Smooth muscle cell (in vitro differentiated cells): ENCODE results near the gene LACTBL1. TPM values are rescaled to one million over a fixed set of nuclear protein-coding genes. Genes with fewer than 3 reads are reported as not detected.

Source experiments
- DNase-seq: peaks from one replicate; lab custom pipeline; 2025; ENCODE audit not compliant: unreplicated experiment; lab: John Stamatoyannopoulos, UW
- H2AFZ ChIP-seq: fragments of 200-600 bp; sonication (generic); 2 replicates; pipeline ENCODE4 v1.6.0; 2016; ENCODE audit warnings: antibody characterized with exemption, low read depth, mild to moderate bottlenecking
- H3F3A ChIP-seq: fragments of 200-600 bp; sonication (generic); 2 replicates; pipeline ENCODE4 v1.6.0; 2017; ENCODE audit warnings: antibody characterized with exemption, low read depth
- H3K27ac ChIP-seq: fragments of 200-600 bp; sonication (generic); 2 replicates; pipeline ENCODE4 v1.5.1; 2016; ENCODE audit warnings: low read depth, mild to moderate bottlenecking
- H3K27me3 ChIP-seq: fragments of 200-600 bp; sonication (generic); 2 replicates; pipeline ENCODE4 v1.6.1; 2016; ENCODE audit warnings: low read depth, mild to moderate bottlenecking
- H3K36me3 ChIP-seq: fragments of 200-600 bp; sonication (generic); 2 replicates; pipeline ENCODE4 v1.5.1; 2016; ENCODE audit warnings: low read depth
- H3K4me1 ChIP-seq: fragments of 200-600 bp; sonication (generic); 2 replicates; pipeline ENCODE4 v1.5.1; 2016; ENCODE audit warnings: low read depth
- H3K4me2 ChIP-seq: fragments of 200-600 bp; sonication (generic); 2 replicates; pipeline ENCODE4 v1.6.0; 2016; ENCODE audit warnings: mild to moderate bottlenecking
- H3K4me3 ChIP-seq: fragments of 200-600 bp; sonication (generic); 2 replicates; pipeline ENCODE4 v1.5.1; 2016; ENCODE audit warnings: mild to moderate bottlenecking
- H3K79me2 ChIP-seq: fragments of 200-600 bp; sonication (generic); 2 replicates; pipeline ENCODE4 v1.6.0; 2016; ENCODE audit warnings: low read depth, mild to moderate bottlenecking
- H3K9ac ChIP-seq: fragments of 200-600 bp; sonication (generic); 2 replicates; pipeline ENCODE4 v1.6.0; 2016; ENCODE audit warnings: low read depth
- H3K9me3 ChIP-seq: fragments of 200-600 bp; sonication (generic); replicated peaks from 2 replicates; pipeline ENCODE4 v1.5.1; 2016; ENCODE audit warnings: low read depth
- H4K20me1 ChIP-seq: fragments of 200-600 bp; sonication (generic); 2 replicates; pipeline ENCODE4 v1.6.0; 2016; ENCODE audit warnings: low read depth
- WGBS: methylation state at CpG from one replicate; pipeline ENCODE4 v1.1.7; 2016; ENCODE audit warnings: low lambda C conversion rate; 5-methylcytosine and 5-hydroxymethylcytosine counted together
- polyA plus RNA-seq: library from polyadenylated mRNA; unstranded; fragments of >200 nt; fragmentation: Nextera tagmentation; extraction: Ambion mirVana; gene quantifications from 2 replicates; pipeline ENCODE4 v1.2.1, GENCODE V29; 2016
- total RNA-seq: library from RNA; depleted of rRNA; stranded (reverse); fragments of >200 nt; gene quantifications from 2 replicates; pipeline ENCODE4 v1.2.3, GENCODE V29; 2014
- TF ChIP-seq, protein P1 (sequence below): fragments of 200-600 bp; sonication (generic); IDR thresholded peaks from 2 replicates; pipeline ENCODE4 v1.5.1; 2017; ENCODE audit warnings: borderline replicate concordance, mild to moderate bottlenecking, antibody characterized with exemption; ENCODE audit not compliant: insufficient read depth, poor library complexity, severe bottlenecking

Gene LACTBL1
- total and polyA plus RNA-seq, 2 experiments from 2014 or later = not detected

DNA sequence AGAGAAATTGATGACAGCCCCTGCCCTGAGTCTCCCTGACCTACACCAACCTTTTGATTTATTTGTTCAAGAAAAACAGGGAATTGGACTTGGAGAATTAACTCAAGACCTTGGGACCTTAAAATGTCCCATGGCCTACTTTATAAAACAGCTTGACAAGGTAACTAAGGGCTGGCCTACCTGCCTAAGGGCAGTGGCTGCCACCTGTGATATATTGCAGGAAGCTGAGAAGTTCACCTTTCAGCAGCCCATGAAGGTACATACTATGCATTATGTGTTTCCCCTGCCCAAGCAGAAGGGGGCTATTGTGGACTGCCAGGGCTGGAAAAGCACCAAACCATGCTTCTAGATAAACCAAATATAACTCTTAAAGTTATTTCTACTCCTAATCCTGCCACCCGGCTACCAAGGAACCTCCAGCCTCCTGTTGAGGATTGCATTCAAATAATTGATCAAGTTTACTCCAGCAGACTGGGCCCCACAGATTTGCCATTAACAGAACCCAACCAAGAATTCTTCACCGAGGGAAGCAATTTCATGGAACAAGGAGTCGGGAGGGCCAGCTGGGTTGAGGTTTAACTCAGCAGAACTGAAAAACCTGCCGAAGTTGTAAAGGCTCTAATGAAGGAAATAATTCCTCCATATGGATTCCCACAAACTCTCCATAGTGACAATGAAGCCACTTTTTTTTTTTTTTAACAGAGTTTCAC lies 28.2 kb downstream of the LACTBL1 start:
- Histone ChIP-seq H3F3A (no peaks in the 10 kb centered on the region), H3K27me3 (peaks cover 26% of the 10 kb centered on the region), H3K4me3 (no peak overlapping the region), H3K79me2 (no peaks in the 10 kb centered on the region), H3K9ac (no peak overlapping the region), H3K4me2 (no peak overlapping the region), H2AFZ (no peak overlapping the region), H3K9me3 (no peaks in the 10 kb centered on the region), H3K27ac (no peak overlapping the region), H3K36me3 (no peaks in the 10 kb centered on the region), H3K4me1 (no peaks in the 10 kb centered on the region), H4K20me1 (no peaks in the 10 kb centered on the region)
- DNase-seq = no peak
- 86% methylated on average over 4 of the region's 4 CpGs for WGBS
- TF ChIP-seq, protein P1, sequence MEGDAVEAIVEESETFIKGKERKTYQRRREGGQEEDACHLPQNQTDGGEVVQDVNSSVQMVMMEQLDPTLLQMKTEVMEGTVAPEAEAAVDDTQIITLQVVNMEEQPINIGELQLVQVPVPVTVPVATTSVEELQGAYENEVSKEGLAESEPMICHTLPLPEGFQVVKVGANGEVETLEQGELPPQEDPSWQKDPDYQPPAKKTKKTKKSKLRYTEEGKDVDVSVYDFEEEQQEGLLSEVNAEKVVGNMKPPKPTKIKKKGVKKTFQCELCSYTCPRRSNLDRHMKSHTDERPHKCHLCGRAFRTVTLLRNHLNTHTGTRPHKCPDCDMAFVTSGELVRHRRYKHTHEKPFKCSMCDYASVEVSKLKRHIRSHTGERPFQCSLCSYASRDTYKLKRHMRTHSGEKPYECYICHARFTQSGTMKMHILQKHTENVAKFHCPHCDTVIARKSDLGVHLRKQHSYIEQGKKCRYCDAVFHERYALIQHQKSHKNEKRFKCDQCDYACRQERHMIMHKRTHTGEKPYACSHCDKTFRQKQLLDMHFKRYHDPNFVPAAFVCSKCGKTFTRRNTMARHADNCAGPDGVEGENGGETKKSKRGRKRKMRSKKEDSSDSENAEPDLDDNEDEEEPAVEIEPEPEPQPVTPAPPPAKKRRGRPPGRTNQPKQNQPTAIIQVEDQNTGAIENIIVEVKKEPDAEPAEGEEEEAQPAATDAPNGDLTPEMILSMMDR = no peak

DNA sequence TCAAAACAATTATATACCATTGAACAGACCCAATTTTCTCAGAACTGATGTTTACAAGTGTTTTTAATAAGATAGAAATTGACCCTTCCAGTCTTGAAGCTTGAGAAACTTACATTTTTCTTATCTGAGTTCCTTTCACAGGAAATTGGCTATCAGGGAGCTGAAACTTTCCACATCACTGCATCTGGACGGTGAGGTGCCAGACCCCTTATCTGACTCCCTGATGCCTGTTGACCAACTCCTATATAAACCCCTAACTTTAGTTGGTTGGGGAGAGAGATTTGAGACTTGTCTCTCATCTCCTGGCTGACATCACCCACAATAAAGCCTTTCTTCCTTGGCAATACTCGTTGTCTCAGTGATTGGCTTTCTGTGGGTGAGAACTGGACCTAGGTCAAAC lies 31.4 kb downstream of the LACTBL1 start:
- Histone ChIP-seq H3K79me2 (no peaks in the 10 kb centered on the region), H3F3A (no peaks in the 10 kb centered on the region), H4K20me1 (no peaks in the 10 kb centered on the region), H3K9me3 (no peaks in the 10 kb centered on the region), H2AFZ (no peak overlapping the region), H3K4me1 (no peaks in the 10 kb centered on the region), H3K9ac (no peak overlapping the region), H3K27me3 (peaks cover 6% of the 10 kb centered on the region), H3K4me3 (no peak overlapping the region), H3K36me3 (no peaks in the 10 kb centered on the region), H3K4me2 (no peak overlapping the region), H3K27ac (no peak overlapping the region)
- DNase-seq = no peak
- 54% methylated on average over 2 of the region's 2 CpGs for WGBS
- TF ChIP-seq, protein P1 = no peak

DNA sequence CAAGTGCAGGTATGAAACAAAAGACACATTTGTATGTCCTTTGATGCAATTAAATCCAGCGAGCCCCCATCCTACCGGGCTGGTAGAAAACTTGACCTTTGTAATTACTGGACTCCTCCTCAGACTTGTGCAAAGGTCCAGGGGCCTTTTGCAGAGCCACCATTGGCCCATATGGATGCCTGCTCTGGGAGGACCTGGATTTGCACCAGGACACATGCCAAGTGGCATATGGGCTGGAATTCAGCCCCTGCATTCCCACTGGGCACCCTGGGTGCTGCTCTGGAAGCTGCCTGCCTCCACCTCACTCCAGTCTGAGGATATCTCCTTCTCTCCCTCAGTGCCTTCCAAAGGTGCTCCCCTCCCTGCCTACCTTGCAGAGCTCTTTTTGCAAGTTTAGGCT lies 36.0 kb downstream of the LACTBL1 start:
- no peak for DNase-seq
- H3K27me3 ChIP-seq = no peaks in the 10 kb centered on the region
- no peak overlapping the region for H3K4me2 ChIP-seq
- H3K4me1 ChIP-seq = peaks cover 5% of the 10 kb centered on the region
- H3K79me2 ChIP-seq = no peaks in the 10 kb centered on the region
- H3K27ac ChIP-seq = no peak overlapping the region
- no peaks in the 10 kb centered on the region for H4K20me1 ChIP-seq
- no peak overlapping the region for H3K9ac ChIP-seq
- no peak overlapping the region for H2AFZ ChIP-seq
- WGBS = 45% methylated on average over 2 of the region's 2 CpGs
- H3K4me3 ChIP-seq = no peak overlapping the region
- no peaks in the 10 kb centered on the region for H3F3A ChIP-seq
- H3K36me3 ChIP-seq = no peaks in the 10 kb centered on the region
- TF ChIP-seq, protein P1 = no peak
- no peaks in the 10 kb centered on the region for H3K9me3 ChIP-seq

GRCh38 chr1:22935433-22935832 lies 37.2 kb downstream of the LACTBL1 start:
- no peak overlapping the region for H3K4me3 ChIP-seq
- WGBS = 100% methylated on average over 3 of the region's 3 CpGs
- no peak overlapping the region for H2AFZ ChIP-seq
- no peaks in the 10 kb centered on the region for H3K27me3 ChIP-seq
- no peaks in the 10 kb centered on the region for H3K9me3 ChIP-seq
- H3K4me2 ChIP-seq = no peak overlapping the region
- H3K4me1 ChIP-seq = peaks cover 5% of the 10 kb centered on the region
- no peak overlapping the region for H3K27ac ChIP-seq
- no peaks in the 10 kb centered on the region for H3F3A ChIP-seq
- no peak overlapping the region for H3K9ac ChIP-seq
- no peak for DNase-seq
- H4K20me1 ChIP-seq = no peaks in the 10 kb centered on the region
- H3K79me2 ChIP-seq = no peaks in the 10 kb centered on the region
- H3K36me3 ChIP-seq = no peaks in the 10 kb centered on the region
- TF ChIP-seq, protein P1 = no peak
